GM23338 (cell line): ENCODE data around the gene MT1H.

Experiments
- CREB1 ChIP-seq: fragments of 250-450 bp; sonication (Bioruptor Pico); IDR thresholded peaks from 2 replicates; pipeline ENCODE4 v1.5.0; 2020; ENCODE audit warnings: low read depth, mild to moderate bottlenecking, moderate library complexity
- EZH2 ChIP-seq: fragments of 200-600 bp; sonication (generic); IDR thresholded peaks from one replicate; pipeline ENCODE4 v1.8.0; 2017; ENCODE audit warnings: antibody characterized with exemption, mild to moderate bottlenecking, low read depth; ENCODE audit not compliant: unreplicated experiment
- EZH2phosphoT487 ChIP-seq: fragments of 200-600 bp; sonication (generic); IDR thresholded peaks from one replicate; pipeline ENCODE4 v1.8.1; 2018; ENCODE audit warnings: antibody characterized with exemption; ENCODE audit not compliant: unreplicated experiment
- JUNB ChIP-seq: IDR thresholded peaks from one replicate; pipeline ENCODE4 v1.6.1; 2016; ENCODE audit warnings: antibody characterized with exemption; ENCODE audit not compliant: unreplicated experiment
- POLR2AphosphoS5 ChIP-seq: IDR thresholded peaks from 2 replicates; pipeline ENCODE4 v1.6.1; 2016; ENCODE audit warnings: antibody characterized with exemption, low read depth
- REST ChIP-seq: IDR thresholded peaks from one replicate; pipeline ENCODE4 v1.6.1; 2018; ENCODE audit warnings: antibody characterized with exemption; ENCODE audit not compliant: unreplicated experiment
- STAT1 ChIP-seq: IDR thresholded peaks from one replicate; pipeline ENCODE4 v1.6.1; 2016; ENCODE audit warnings: antibody characterized with exemption; ENCODE audit not compliant: unreplicated experiment
- ZNF331 ChIP-seq: fragments of 250-450 bp; sonication (Bioruptor Pico); IDR thresholded peaks from 2 replicates; pipeline ENCODE4 v1.5.0; 2020; ENCODE audit warnings: low read depth, mild to moderate bottlenecking, moderate library complexity
- TF ChIP-seq, protein P1 (sequence below), 2 experiments: fragments of 200-600 bp in 1 of 2; sonication (generic) in 1 of 2; conservative IDR thresholded peaks; 2 replicates each; pipeline versions ENCODE4 v1.5.1 to v1.6.1; 2016 to 2017; ENCODE audit warnings: antibody characterized with exemption in 2 of 2, low read depth in 2 of 2, mild to moderate bottlenecking in 2 of 2, moderate library complexity in 1 of 2
- TF ChIP-seq, protein P2 (sequence below): fragments of 250-450 bp; sonication (Bioruptor Pico); IDR thresholded peaks from 2 replicates; pipeline ENCODE4 v1.5.0; 2020; ENCODE audit warnings: mild to moderate bottlenecking, moderate library complexity

DNA sequence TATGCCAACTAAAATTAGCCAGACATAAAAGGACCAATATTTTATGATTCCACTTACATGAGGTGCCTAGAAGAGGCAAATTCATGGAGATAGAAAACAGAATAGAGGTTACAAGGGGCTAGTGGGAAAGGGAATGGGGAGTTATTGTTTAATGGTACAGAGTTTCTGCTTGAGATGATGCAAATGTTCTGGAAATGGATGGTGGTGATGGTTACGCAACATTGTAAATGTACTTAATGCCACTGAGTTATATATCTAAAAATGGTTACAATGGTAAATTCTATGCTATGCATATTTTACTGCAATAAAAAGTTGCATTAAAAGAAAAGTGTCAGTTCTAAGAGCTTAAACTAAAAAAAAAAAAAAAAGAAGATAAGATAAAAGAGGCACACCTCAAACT lies 30.6 kb downstream of the MT1H start:
- TF ChIP-seq, protein P1, sequence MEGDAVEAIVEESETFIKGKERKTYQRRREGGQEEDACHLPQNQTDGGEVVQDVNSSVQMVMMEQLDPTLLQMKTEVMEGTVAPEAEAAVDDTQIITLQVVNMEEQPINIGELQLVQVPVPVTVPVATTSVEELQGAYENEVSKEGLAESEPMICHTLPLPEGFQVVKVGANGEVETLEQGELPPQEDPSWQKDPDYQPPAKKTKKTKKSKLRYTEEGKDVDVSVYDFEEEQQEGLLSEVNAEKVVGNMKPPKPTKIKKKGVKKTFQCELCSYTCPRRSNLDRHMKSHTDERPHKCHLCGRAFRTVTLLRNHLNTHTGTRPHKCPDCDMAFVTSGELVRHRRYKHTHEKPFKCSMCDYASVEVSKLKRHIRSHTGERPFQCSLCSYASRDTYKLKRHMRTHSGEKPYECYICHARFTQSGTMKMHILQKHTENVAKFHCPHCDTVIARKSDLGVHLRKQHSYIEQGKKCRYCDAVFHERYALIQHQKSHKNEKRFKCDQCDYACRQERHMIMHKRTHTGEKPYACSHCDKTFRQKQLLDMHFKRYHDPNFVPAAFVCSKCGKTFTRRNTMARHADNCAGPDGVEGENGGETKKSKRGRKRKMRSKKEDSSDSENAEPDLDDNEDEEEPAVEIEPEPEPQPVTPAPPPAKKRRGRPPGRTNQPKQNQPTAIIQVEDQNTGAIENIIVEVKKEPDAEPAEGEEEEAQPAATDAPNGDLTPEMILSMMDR (conservative IDR thresholded peaks at IDR 0.05; ENCODE audit: low read depth in 2 of 2) = no peak
- no peak for TF ChIP-seq EZH2
- TF ChIP-seq, protein P2, sequence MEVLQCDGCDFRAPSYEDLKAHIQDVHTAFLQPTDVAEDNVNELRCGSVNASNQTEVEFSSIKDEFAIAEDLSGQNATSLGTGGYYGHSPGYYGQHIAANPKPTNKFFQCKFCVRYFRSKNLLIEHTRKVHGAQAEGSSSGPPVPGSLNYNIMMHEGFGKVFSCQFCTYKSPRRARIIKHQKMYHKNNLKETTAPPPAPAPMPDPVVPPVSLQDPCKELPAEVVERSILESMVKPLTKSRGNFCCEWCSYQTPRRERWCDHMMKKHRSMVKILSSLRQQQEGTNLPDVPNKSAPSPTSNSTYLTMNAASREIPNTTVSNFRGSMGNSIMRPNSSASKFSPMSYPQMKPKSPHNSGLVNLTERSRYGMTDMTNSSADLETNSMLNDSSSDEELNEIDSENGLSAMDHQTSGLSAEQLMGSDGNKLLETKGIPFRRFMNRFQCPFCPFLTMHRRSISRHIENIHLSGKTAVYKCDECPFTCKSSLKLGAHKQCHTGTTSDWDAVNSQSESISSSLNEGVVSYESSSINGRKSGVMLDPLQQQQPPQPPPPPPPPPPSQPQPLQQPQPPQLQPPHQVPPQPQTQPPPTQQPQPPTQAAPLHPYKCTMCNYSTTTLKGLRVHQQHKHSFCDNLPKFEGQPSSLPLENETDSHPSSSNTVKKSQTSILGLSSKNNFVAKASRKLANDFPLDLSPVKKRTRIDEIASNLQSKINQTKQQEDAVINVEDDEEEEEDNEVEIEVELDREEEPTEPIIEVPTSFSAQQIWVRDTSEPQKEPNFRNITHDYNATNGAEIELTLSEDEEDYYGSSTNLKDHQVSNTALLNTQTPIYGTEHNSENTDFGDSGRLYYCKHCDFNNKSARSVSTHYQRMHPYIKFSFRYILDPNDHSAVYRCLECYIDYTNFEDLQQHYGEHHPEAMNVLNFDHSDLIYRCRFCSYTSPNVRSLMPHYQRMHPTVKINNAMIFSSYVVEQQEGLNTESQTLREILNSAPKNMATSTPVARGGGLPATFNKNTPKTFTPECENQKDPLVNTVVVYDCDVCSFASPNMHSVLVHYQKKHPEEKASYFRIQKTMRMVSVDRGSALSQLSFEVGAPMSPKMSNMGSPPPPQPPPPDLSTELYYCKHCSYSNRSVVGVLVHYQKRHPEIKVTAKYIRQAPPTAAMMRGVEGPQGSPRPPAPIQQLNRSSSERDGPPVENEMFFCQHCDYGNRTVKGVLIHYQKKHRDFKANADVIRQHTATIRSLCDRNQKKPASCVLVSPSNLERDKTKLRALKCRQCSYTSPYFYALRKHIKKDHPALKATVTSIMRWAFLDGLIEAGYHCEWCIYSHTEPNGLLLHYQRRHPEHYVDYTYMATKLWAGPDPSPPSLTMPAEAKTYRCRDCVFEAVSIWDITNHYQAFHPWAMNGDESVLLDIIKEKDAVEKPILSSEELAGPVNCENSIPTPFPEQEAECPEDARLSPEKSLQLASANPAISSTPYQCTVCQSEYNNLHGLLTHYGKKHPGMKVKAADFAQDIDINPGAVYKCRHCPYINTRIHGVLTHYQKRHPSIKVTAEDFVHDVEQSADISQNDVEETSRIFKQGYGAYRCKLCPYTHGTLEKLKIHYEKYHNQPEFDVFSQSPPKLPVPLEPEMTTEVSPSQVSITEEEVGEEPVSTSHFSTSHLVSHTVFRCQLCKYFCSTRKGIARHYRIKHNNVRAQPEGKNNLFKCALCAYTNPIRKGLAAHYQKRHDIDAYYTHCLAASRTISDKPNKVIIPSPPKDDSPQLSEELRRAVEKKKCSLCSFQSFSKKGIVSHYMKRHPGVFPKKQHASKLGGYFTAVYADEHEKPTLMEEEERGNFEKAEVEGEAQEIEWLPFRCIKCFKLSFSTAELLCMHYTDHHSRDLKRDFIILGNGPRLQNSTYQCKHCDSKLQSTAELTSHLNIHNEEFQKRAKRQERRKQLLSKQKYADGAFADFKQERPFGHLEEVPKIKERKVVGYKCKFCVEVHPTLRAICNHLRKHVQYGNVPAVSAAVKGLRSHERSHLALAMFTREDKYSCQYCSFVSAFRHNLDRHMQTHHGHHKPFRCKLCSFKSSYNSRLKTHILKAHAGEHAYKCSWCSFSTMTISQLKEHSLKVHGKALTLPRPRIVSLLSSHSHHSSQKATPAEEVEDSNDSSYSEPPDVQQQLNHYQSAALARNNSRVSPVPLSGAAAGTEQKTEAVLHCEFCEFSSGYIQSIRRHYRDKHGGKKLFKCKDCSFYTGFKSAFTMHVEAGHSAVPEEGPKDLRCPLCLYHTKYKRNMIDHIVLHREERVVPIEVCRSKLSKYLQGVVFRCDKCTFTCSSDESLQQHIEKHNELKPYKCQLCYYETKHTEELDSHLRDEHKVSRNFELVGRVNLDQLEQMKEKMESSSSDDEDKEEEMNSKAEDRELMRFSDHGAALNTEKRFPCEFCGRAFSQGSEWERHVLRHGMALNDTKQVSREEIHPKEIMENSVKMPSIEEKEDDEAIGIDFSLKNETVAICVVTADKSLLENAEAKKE (CRISPR knock-in tag) = no peak
- no peak for TF ChIP-seq CREB1 (CRISPR knock-in tag)
- no peak for TF ChIP-seq POLR2AphosphoS5
- no peak for TF ChIP-seq EZH2phosphoT487
- no peak for TF ChIP-seq REST
- TF ChIP-seq STAT1 = no peak
- TF ChIP-seq ZNF331 (CRISPR knock-in tag) = no peak
- no peak for TF ChIP-seq JUNB
